NCI-H524 treated with DMSO at 0.1 percent for 48 hours (cell line): ENCODE data around the gene LRBA.

Experiments
- DNase-seq: peaks from one replicate; lab custom pipeline; 2025; lab: John Stamatoyannopoulos, UW

Gene LRBA

GRCh38 chr4:150586162-150586810, 428.8 kb downstream of the LRBA start:
- no peak for DNase-seq

DNA sequence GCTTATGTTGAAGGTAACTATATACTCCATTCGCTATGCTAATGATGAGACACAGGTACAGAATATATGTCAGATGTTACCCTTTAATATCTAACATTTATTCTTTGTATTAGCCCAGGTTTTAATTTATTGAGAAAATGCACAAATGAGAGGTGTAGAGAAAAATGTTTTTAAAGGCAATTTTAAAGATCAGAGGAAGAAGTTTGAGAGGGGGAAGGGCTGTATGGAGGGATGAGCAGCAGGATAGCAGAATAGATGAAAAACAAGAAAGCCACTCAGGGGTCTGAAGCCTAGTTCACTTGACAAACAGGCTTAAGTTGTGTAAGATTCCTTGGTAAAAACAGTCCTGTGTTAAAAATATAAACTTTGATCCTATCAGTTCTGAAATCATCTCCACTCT, 429.5 kb downstream of the LRBA start:
- DNase-seq = no peak

DNA sequence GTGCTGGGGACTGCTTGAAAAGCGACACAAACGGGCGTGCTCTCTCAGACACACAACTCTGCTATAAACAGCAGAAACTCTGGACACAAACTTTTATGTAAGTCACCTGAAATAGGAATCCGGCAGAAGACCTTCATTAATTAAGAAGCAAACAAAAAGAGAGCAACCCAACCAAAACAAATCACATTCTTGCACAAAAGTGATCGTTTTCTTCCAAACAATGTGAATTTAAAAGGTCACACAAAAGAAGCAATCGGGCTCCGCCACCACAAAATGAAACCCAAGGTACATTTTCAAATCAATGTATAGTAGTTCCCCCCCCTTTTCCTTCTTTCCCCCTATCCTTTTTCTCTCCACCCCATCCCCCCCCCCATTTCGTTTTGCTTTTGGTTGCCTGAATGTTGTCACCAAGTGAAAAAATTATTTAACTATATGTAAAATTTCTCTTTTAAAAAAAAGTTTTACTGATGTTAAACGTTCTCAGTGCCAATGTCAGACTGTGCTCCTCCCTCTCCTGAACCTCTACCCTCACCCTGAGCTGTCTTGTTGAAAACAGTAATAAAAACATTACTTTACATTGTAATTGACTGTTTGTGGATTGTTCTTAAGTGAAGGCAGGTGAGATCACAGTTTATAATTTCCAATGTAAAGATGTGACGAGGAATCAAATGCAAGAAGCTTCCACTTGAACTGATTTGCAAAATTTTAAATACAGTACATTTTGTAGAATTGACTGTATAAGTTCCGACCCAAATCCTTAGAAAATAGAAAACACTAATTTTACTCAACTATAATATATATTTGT, 430.8 kb downstream of the LRBA start:
- no peak for DNase-seq

GRCh38 chr4:150583287-150584110, 431.6 kb downstream of the LRBA start:
- no peak for DNase-seq

DNA sequence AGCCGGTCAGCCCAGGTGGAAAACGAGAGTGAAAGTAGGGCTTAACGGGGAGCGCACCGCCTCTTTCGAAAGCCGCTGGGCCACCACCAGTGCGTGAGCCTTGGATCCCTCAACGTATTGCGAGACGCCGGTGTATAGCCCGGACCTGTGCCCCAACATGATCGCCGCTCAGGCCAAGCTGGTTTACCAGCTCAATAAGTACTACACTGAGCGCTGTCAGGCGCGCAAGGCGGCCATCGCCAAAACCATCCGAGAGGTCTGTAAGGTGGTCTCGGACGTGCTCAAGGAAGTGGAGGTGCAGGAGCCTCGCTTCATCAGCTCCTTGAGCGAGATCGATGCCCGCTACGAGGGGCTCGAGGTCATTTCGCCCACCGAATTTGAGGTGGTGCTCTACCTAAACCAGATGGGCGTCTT, 432.2 kb downstream of the LRBA start:
- no peak for DNase-seq

DNA sequence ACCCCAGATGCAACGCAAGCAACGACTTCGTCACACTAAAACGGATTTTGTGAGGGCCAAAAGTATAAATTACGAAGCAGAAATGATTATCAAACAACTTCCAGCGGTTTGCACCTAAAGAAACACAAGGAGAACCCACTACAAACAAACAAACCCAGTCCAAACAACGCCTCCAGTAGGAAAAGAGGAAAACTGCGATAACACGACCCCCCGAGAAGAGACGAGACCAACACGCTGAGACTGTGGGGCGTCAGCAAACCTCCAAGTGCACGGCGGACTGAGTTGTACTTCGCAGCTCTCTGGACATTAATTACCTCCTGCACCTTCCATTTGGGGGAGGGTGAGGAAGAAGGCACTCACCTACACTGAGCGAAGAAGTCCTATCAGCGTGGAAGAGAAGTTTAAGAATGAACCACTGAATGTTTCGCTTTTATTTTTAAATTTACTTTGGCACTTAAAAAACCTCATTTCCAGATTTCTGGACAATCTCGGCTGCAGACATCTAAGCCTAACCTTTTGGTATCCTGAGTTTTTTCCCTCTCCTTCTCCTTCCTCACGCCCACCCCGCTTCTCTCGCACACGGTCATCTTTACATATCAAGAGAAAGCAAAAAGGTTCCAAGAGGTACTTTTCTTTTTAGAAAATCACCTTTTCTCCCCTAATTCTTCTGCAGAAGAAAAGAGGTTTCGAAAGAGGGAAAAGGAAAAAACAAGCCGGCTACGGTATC, 432.8 kb downstream of the LRBA start, which contains the start of gene MAB21L2:
TSS of gene MAB21L2 (plus strand) at position 6 of the 727 bp plus-strand sequence. CDS start 879 bp downstream, outside the sequence.
- no peak for DNase-seq

GRCh38 chr4:150581641-150582051, 433.4 kb downstream of the LRBA start:
- DNase-seq = no peak

DNA sequence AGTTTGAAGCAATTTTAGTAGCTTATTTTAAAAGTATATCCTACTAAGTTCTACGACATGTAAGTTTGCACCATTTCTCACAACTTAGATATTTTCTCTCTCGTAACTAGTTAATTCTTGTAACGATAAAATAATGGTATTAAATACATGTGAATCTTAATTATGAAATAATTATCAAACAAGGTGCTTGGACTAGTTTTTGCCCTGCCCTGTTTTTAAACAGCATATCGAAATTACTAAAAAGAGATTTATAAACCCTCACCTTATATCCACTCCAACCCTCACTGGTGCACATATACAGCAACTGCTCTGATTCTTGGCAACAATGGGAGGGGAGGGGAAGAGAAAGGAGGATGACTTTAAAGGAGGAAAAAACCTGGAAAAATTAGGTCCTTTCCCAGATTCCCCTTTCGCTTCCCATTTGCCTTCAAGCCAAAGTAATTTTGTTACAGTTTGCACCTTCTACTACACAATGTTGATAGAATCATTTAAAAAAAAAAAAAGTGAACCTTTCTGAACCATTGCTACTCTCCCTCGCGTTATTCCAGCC, 434.0 kb downstream of the LRBA start:
- DNase-seq = no peak

- no peak for DNase-seq
Observed at GRCh38 chr4:150580306-150580705, 434.8 kb downstream of the LRBA start.

DNA sequence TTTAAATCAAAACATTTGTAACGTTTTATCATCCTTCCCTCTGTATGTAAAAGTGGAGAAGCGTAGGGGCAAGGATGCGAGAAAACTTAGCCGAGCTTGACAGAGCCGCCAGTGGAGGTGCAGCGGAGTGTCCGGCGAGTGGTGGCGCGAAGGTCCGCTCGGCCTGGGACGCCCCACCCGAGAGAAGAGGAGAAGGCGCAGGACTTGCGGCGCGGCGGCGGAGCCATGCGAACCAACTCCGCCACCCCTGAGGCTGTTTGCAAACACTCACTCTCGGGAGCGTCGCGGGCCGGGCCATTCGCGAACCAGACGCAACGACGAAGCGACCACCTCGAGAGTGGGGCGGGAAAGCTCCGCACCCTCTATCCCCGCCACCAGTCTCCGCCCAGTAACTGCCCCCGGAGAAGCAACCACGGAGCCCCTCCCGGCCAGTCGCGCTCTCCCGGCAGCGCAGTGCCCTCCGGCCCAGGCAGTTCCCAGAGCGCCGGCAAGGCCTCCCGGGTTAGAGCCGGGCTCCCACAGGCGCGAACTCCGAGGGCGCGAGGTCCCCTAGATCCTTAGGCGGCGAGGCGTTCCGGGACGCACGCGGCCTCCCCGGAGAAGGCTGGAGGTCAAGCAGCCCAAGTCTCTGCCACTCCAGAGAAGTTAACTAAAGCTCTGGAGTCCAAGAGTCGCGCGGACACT, 435.4 kb downstream of the LRBA start:
- DNase-seq = no peak

DNA sequence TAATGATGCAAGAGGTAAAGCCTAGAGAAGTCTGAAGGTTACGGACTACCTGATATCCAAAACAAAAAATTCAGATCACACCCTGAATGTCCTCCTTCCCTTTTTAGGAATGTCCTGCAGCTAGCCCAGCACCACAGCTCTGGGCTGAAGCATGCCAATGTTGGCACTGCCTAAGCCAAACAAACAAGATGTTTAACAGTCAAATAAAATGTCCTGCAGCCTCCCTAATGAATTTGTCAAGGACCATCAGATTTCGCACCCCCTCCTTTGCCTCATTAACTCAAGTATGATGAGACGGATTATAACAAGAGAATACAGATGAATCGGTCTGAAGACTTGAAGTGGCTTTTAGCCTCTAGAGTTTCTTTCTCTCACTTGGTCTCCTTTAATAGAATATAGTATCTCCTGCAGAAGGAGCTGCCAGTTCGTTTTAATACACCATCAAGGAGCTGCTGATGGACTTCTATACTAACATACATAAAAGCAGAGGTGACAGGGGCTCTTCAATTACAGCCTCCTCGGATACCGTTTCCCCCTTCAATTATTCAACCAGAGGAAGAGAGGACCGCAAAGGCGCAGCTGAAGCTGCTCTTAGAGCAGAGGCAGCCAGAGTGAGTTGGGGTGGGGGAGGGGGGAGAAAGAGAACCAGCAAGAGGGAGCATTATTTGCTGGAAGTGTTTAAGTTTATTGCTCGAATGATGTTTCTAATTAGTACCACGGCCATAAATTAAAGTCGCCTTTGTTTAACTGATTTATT, 436.2 kb downstream of the LRBA start:
- DNase-seq = peak; percentile 84

DNA sequence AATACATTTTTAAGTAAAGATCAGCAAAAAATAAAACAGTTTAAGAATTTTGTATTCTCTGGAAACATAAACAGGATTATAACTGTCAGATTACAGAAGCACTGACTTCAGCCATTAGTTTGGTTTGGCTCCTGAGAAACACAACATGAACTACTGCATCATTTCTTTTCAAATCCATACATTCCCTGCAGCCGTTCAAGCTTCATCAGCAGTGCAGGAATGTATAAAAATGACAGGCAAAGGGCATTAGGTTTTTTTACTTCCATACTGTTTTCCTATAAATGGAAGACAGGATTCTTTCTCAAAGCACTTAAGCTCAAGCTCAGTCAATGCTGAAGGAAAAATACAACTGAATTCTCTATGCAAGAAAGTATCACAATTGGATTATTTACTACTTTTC, 437.3 kb downstream of the LRBA start:
- no peak for DNase-seq

GRCh38 chr4:150574678-150575077, 440.4 kb downstream of the LRBA start:
- DNase-seq = no peak

DNA sequence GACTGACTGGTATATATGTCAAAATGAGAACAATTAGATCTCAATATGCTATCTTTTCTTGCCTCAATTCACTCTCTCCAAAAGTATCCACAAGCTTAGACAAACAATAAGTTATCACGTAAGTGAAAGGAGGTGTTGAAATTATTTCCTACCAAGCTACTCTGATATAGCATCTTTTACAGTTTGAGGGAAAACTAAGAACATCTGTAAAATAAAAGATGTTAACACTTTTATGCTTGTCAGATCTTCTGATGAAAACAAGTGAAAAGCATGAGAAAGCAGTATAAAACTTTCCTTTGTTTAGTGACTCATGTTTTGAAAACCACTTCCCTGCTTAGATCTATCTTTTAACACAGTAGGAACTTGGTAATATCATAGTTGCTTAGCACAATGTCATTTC, 441.6 kb downstream of the LRBA start:
- no peak for DNase-seq

DNA sequence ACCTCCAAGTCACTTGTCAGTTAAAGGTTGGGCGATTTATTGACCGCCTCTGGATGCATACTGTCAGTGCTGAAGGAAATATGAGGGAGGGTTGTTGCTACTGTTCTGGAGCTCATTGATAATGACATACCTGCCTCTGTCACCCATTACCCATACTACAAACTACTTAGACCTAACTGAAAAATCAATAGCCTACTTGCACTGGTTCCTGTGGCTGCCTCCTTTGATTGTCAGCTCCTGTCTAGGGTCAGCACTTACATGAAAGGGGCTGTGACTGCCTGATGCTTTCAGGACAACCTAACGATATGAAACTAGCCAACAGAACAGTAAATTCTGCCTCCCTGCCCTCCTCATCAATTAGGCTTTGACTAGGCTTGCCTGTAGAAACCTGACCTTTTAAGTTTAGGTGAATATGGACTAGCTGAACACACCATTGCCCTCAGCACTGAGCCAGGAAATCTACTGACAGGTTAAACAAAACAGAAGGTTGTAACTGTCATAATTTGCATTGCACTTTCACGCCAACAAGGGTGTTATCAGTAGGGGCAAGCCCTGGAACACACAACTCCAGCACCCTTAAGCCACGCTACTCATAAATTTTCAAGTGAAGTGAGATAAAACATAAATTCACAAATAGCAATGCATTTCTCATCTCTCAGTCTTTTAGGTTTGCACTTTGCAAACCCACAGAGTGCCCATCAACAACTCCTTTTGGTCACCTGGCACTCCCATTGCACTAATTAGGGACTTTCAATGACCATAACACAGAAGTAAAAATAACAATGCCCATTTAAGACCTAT, 442.2 kb downstream of the LRBA start:
- no peak for DNase-seq

DNA sequence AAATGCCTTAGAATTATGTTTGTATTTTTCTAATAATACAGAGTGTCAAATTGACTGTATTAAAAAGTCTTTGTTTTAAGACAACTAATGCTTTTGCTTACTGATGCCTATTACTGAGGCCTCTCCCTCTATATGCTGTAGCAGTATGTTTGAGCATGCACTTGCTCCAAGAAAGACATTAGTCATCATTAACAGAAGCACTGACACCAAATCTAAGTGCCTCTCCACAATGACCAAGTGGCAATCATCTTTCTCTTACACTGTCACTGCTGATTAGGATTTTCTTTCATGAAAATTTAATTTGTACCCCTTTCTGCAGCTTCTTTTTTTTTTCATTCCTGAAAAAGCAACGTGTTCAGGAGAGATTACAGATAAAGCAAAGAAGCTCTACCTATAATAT, 444.2 kb downstream of the LRBA start:
- DNase-seq = peak; percentile 6

- no peak for DNase-seq
Observed at GRCh38 chr4:150569998-150570535, 445.0 kb downstream of the LRBA start.

DNA sequence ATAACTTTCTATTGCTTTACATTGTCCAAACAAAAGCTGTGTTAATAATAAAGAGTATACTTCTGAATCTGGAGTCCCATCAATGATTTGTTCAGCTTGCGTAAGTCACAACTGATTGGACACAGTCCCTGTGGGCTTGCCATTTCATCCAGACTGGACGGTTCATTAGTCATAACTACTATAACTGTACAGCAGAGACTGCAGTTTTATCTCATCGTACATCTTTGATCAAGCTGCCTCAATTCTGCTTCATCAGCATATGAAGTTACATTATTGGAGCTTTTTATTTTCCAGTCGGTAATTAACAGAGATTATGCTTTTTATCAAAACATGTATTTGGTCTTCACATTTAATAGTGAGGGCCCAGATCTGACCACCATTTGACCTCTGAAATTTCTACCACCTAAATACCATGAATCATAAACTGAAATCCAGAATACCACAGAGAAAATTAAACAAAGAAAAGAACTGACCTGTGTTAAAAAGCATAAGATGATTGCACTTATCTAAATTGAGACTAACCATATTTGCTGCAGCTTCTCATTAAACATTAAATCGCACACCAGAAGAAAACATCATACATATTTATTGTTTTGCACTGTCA, 445.6 kb downstream of the LRBA start:
- no peak for DNase-seq

- DNase-seq = no peak
Observed at GRCh38 chr4:150567070-150567469, 448.0 kb downstream of the LRBA start.
